Measurements from ENCODE around the gene SOCS2.
"Not testable (repeated sequence)": the region's sequence is repeated elsewhere in the genome, so short reads cannot be mapped to it uniquely, and the experiment has no call there.

The SOCS2 gene

DNA sequence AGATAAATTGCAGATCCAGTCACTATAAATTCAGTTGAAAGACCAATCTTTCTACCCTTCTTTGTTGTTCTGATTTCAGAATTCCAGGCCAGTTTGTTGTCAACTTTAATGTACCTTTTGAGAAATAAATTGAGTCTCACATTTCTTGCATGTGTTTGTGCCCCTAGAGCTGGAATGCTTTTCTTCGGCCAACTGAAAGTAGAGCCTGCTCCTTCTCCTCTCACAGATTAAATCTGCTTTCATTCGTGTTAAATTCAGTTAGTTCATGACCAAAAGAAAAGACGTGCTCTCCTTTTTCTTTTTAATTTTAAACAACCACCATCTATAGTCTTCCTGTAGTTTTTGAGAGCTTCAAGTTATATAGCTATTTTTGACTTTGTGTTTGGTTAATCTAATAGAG, 22.9 kb downstream of the SOCS2 start:
- no peak for DNase-seq

DNA sequence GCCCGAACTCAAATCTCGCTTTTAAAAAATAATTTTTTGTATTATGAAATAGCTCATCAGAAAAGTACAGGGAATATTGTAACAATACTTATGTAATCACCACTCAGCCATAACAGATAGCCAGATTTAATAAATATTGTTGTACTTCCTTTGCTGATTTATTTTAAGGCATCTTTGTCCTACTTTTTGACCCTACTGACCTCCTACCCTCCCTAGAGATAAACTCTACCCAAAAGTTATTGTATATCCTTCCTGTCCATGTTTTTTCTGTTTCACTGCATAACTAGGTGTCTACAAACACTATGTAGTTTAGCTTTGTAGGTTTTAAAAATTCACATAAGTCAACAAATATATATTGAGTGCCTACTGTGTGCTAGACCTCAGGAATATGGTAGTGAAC, 25.1 kb downstream of the SOCS2 start:
- DNase-seq: no peak

DNA sequence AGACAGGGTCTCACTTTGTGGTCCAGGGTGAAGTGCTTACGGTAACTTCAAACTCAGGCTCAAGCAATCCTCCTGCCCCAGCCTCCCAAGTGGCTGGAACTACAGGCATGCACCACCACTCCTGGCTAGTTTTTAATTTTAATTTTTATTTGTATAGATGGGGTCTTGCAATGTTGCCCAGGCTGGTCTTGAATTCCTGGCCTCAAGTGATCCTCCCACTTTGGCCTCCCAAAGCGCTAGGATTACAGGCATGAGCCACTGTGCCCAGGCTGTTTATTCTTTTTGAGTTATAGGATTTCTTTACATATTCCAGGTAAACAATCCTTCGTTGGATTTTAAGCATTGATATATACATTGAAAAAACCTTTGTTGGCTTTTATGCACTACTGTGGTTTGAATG, 26.7 kb downstream of the SOCS2 start:
- no peak for DNase-seq

DNA sequence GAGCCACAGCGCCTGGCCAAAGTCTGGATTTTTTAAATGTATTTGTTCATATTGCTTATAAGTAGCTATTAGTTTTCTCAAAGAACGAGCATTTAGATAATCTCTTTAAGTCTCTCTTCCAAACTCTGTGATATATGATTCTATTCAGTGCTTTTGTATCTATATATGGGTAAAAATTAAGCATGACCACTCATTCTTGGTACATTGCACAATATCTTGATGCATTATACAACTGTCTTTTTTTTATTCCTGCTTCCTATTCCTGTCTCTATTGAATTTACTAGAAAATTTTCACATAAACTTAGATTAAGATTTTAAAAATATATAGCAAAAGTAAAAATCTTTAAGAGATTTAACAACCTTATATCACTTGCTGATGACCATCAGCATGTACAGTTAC, 29.1 kb downstream of the SOCS2 start:
- DNase-seq: no peak

DNA sequence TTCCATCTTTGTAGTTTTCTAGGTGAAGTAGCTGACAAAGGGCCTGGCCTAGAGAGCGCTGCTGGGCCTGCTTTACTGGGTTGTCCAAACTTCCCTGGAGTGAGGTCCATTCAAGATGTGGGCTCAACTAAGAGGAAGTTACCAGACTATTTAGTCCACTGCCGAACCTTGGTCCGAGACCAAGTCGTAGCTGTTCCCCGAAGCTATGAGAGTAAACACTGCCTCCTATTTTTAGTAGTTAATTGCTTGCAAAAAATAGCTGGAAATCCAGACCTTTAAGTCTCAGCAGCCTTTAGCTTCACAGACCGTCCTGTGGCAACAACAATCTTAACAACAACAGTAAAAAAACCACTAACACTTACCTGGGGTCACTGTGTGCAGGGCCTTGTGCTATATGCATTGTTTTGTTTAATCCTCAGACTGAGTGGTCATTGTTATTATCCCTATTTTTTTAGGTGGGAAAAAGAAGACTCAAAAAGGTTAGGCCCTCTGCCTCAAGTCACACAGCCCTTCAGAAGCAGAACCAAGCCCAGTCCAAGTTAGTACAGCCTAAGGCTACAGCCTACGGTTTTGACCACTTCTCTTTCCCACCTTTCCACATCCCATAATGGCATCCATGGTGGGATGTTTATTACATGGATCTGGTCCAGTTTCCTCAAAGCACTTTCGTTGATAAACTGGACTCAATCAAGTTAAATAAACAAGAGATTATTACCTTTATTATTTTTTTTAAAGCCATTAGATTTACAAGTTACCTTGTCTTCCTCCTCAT, 30.6 kb downstream of the SOCS2 start:
- DNase-seq: no peak

DNA sequence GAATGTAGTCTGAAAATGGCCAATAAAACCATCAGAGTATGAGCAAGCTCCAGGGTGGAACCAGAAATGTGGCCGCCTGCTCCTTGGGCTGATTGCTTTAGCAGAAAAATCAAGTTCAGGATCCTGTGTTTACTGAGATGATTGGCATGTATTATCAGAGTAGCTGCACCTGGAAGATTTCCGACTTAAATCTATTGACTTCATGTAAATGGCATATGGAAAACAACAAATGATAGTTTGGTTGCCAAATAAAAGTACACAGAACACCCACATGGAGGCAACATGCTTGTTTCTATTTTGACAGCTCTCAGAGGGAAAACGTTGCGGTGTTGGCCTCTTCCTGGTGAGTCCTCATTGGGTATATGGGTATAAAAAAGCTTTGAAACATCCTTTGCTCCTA, 31.3 kb downstream of the SOCS2 start:
- DNase-seq: no peak

DNA sequence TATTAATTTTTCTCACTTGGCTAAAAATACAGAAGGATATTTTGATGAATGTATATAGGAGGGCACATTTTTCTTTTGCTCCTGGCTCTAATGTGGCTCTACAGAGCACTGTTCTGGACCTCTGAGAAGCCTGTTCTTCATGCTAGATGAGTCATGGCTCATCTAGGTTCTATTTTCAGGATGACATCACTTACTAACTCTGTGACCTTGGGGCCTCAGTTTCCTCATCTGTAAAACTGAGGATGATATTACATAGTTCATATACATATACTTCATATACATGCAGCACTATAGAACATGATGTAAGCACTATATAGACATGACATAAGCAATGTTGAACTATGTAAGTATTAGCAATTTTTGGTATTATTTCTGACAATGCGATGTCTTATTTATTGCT, 35.8 kb downstream of the SOCS2 start:
- no peak for DNase-seq

DNA sequence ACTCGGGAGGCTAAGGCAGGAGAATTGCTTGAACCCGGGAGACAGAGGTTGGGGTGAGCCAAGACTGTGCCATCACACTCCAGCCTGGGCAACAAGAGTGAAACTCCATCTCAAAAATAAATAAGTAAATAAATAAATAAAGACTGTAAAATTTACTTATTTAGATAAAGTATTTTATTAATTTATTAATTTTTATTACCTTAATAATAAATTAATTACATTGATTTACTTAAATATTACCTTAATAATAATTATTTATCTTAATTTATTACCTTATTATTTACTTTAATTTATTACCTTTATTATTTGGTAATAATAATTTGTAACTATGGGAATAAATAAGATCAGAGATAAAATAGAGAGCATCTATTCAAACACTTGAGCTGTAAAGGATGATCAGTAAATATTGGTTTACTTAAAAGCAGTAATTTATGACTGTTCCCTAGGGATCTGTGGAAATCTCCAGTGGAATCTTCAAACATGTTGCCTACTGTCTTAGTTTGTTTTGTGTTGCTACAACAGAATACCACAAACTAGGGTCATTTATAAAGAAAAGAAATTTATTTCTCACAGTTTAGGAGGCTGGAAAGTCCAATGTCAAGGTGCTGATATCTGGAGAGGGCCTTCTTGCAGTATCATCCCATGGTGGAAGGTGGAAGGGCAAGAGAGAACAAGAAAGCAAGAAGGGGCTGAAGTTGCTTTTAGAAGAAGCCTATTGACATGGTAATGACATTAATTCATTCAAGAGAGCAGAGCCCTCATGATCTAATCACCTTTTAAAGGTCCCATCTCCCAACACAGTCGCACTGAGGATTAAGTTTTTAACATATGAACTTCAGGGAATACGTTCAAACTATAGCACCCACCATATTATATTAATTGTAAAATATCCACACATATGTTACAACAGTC, 37.1 kb downstream of the SOCS2 start:
- DNase-seq: no peak

DNA sequence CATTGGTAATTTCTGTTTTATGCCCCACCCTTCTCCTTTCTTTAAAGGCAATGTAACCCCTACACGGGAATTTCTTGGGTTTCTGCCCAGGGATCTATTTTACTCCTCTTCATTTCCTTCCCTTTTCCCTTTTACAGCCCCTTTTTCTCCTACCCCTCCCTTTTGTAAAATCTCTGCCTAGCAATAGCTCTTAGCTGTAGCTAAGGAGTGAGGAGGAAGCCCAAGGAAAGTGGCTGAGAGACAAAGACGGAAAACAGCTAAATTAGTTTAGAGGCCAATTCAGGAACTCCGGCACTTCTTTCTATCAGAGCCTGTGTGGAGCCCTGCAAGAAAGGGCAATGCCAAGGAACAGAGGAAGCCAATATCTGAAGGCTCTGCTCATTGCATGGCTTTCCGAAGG, 40.3 kb downstream of the SOCS2 start:
- DNase-seq: no peak

DNA sequence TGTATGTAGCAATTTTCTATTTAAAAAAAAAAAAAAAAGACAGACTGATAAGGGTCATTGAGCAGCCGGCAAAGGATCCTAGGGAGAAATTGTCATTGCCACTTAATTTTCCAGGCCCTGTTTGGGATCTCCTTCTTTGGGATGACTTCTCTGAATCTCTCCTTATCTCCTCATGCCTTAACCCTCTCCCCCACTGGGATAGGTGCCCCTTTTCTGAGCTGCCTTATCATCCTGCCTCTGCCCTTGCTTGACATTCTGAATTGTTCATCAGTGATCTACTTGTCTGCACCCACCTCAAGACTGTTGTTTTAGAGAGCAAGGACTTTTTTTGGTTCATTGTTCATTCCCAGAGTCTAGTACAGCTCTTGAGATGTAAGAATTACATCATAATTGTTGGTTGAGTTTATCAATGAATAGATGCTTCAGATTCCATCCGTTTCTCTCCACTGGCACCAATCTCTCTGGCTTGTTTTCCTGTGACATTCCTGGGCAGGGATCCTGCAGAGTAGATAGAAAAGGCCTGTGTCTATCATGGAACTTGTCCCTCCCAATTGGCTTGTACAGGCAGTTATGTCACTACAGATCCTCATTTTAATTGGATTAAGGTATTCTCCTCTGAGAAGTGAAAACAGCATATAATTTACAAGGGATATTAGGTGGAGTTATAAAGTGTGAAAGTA, 42.6 kb downstream of the SOCS2 start:
- DNase-seq: no peak

DNA sequence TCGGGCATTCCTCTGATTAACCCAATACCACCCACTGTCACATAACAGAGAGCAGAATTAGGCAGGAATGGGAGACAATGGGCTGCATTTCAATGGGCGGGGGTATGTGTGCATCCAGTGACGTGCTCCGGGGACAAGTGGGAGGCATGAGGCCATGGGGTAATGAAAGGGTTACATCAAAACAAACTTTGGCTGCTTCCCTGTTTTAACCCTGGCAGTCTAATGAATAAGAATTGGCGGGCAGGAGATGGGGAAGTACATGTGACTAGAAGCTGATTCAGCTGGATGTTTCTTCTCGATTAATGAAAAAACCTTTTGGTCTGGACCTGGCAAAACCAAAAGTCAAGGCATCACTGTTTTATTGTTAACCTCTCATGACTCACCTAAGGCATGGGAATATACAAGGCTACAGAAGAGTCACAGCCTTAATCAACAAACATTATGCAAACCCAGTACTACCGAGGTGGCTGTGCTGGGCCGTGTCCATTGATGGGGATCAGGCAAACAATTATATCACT, 44.2 kb downstream of the SOCS2 start:
- DNase-seq: no peak

DNA sequence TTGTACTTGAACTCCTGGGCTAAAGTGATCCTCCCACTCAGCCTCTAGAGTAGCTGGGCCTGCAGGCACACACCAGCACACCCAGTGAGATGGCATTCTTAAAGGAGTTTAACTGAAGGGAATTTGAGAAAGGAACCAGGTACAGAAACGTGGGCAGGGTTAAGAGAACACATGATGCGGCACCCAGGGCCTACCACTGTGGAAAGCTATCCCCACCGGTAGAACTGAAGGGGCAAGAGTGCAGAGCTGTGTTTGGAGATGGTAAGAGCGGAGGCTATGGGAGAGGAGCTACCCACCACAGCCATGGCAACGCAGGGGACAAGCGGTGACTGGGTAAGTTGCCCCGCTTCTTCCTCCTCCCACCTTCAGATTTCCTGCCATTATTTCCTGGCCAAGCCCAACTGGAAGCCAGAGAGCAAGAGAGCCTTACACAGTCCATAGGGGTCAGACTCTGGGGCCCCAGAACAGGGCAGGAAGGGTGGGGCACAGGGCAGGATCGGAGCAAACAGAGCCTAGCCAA, 46.5 kb downstream of the SOCS2 start:
- DNase-seq: no peak

DNA sequence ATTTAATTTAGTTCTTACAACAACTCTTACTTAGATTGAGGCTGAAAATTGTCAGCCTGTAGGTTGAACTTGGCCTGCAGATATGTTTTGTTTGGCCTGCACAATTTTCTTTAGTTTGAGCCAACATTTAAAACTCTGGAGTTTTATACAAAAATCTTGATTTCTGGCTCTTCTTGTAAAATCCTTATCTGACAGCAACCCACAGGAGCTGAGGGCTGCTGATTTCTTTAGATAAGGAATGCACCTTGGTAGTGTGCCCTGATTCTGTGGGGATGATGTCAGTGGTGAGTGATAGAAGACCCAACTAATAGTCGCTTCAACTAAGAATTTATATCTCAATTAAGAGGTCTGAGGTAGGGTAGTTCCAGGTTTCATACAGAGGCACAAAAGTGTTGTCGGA, 49.5 kb downstream of the SOCS2 start:
- no peak for DNase-seq

DNA sequence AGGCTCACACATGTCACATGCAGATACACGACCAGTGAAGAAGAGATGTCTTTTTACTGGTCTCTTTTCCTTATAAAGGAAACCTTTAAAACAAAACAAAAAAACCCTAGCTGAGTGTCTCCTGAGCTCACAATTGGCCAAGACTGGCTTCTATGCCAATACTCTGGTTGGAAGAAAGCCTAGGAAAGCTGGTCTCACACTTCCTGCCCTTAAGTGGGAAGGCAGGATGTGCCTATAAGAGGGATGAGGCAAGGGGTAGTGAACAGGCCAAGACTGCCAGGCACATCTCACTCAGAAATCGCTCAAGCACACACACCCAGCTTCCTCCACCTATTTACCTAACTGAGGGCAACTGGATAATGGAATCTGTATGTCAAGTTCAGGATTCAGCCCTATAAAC, 50.0 kb downstream of the SOCS2 start:
- no peak for DNase-seq

DNA sequence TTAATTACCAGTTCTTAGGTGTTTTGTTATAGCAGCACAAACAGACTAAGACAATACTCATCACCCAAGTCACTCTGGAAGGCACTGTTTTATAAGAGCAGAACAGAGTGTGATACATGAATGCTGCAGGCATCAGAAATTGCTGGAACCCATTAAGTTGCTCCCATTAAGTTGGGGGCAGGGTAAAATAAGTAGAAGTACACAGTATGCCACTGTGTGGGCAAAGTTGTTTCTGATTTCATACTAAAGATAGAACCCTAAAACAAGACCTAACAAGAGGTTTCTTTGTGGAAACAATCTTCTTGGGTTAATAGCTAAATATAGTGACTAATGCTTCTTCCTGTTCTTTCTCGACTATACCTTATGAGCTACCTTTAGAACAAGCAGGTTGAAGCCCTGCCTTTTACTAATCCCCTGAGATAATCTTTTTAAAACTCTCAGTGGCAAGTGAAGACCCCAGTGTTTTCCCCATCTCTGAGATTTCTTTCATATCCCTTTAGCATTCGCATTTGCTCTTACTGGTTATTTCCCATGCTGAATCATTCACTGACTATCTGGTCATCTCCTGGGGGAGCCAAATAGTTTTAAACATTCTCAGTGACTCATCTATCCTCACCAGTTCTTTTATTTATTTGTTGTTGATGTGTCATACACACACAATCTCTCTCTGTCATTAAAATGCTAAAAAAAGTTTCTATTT, 52.3 kb downstream of the SOCS2 start:
- DNase-seq: no peak

DNA sequence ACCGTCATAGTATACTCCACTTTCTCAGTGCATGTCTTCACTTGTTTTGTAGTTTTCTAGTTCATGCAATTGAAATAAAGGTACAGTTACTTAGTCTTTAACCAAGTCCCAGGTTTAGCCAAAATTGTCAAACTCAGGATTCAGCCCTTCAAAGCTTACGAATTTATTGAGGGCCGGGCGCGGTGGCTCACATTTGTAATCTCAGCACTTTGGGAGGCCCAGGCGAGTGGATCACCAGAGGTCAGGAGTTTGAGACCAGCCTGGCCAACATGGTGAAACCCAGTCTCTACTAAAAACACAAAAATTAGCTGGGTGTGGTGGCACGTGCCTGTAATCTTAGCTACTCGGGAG, 52.8 kb downstream of the SOCS2 start:
- DNase-seq: not testable (repeated sequence)

DNA sequence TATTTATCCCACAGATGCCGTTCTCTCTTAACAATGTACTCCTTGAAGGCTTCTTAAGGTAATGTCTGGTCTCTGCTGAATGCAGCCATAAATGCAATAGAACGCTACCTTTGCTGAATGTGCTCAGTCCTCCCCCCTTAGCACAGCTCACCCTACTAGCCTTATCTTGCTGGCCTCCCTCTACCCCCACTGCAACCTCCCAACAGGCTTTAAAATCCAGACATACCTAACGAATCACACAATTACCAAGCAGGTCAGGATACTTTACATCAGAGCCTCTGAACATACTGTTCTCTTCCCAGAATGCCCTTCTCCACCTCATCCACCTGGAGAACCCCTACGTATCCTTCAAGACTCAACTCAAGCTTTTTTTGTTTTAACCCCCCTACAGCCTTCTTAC, 53.7 kb downstream of the SOCS2 start:
- DNase-seq: no peak
